GM23338 (cell line): ENCODE measurements around the gene CD109. TPM values are rescaled to one million over a fixed set of nuclear protein-coding genes. Genes with fewer than 3 reads are reported as not detected.
A peak's percentile ranks its signal among the peaks of the same experiment; 100 is the strongest.

ENCODE experiments used
- ATAC-seq: fragments of 200-7000 bp; cut with Tn5 transposase; 3 replicates; pipeline ENCODE4 v1.9.1; 2020
- DNase-seq: peaks from one replicate; pipeline ENCODE4 v3.0.0-alpha.2; 2015; ENCODE audit warnings: low spot score
- H2AFZ ChIP-seq: fragments of 200-600 bp; sonication (generic); 2 replicates; pipeline ENCODE4 v1.8.0; 2016; ENCODE audit warnings: antibody characterized with exemption, mild to moderate bottlenecking, moderate library complexity
- H3F3A ChIP-seq: fragments of 200-600 bp; sonication (generic); replicated peaks from 2 replicates; pipeline ENCODE4 v1.8.0; 2017; ENCODE audit warnings: antibody characterized with exemption, mixed run types, low read depth
- H3K27ac ChIP-seq: fragments of 200-600 bp; sonication (generic); 2 replicates; pipeline ENCODE4 v1.6.1; 2016; ENCODE audit warnings: low read depth
- H3K27me3 ChIP-seq: fragments of 200-600 bp; sonication (generic); 2 replicates; pipeline ENCODE4 v1.8.0; 2016; ENCODE audit warnings: mild to moderate bottlenecking, mixed run types, moderate library complexity; ENCODE audit not compliant: insufficient read depth
- H3K36me3 ChIP-seq: fragments of 200-600 bp; sonication (generic); 2 replicates; pipeline ENCODE4 v1.8.0; 2016; ENCODE audit warnings: mild to moderate bottlenecking; ENCODE audit not compliant: insufficient read depth
- H3K4me1 ChIP-seq: fragments of 200-600 bp; sonication (generic); 2 replicates; pipeline ENCODE4 v1.8.0; 2016; ENCODE audit warnings: mild to moderate bottlenecking, moderate library complexity; ENCODE audit not compliant: insufficient read depth
- H3K4me2 ChIP-seq: fragments of 200-600 bp; sonication (generic); 2 replicates; pipeline ENCODE4 v1.7.1; 2017; ENCODE audit warnings: mixed run types
- H3K4me3 ChIP-seq: fragments of 200-600 bp; sonication (generic); 2 replicates; pipeline ENCODE4 v1.6.1; 2016; ENCODE audit warnings: mixed run types
- H3K79me2 ChIP-seq: fragments of 200-600 bp; sonication (generic); replicated peaks from 2 replicates; pipeline ENCODE4 v1.8.0; 2017; ENCODE audit warnings: mild to moderate bottlenecking; ENCODE audit not compliant: insufficient read depth
- H3K9me2 ChIP-seq: fragments of 200-600 bp; sonication (generic); 2 replicates; pipeline ENCODE4 v1.8.0; 2017; ENCODE audit not compliant: insufficient read depth
- H4K20me1 ChIP-seq: fragments of 200-600 bp; sonication (generic); replicated peaks from 2 replicates; pipeline ENCODE4 v1.8.0; 2017; ENCODE audit warnings: mild to moderate bottlenecking; ENCODE audit not compliant: insufficient read depth
- H3K27ac Mint-ChIP-seq: 2 replicates; pipeline ENCODE4 v1.8.0; 2020; ENCODE audit warnings: inconsistent platforms, mild to moderate bottlenecking, moderate library complexity, mixed read lengths
- H3K27me3 Mint-ChIP-seq: 3 replicates; pipeline ENCODE4 v1.8.0; 2022; ENCODE audit warnings: low read depth, mild to moderate bottlenecking, moderate library complexity, mixed read lengths, inconsistent platforms; ENCODE audit not compliant: insufficient read depth, poor library complexity
- H3K36me3 Mint-ChIP-seq: 3 replicates; pipeline ENCODE4 v1.8.0; 2021; ENCODE audit warnings: low read depth, mild to moderate bottlenecking, inconsistent platforms, moderate library complexity, mixed read lengths
- H3K4me1 Mint-ChIP-seq: 3 replicates; pipeline ENCODE4 v1.8.0; 2020; ENCODE audit warnings: mild to moderate bottlenecking, inconsistent platforms, mixed read lengths
- H3K4me3 Mint-ChIP-seq: 3 replicates; pipeline ENCODE4 v1.8.0; 2021; ENCODE audit warnings: moderate library complexity, mild to moderate bottlenecking, inconsistent platforms, mixed read lengths
- H3K9me3 Mint-ChIP-seq: 3 replicates; pipeline ENCODE4 v1.8.0; 2020; ENCODE audit warnings: moderate library complexity, mild to moderate bottlenecking, inconsistent platforms, mixed read lengths
- CREB1 ChIP-seq: fragments of 250-450 bp; sonication (Bioruptor Pico); IDR thresholded peaks from 2 replicates; pipeline ENCODE4 v1.5.0; 2020; ENCODE audit warnings: low read depth, mild to moderate bottlenecking, moderate library complexity
- CTCF ChIP-seq, 2 experiments: fragments of 200-600 bp in 1 of 2; sonication (generic) in 1 of 2; conservative IDR thresholded peaks; 2 replicates each; pipeline versions ENCODE4 v1.5.1 to v1.6.1; 2016 to 2017; ENCODE audit warnings: antibody characterized with exemption in 2 of 2, low read depth in 2 of 2, mild to moderate bottlenecking in 2 of 2, moderate library complexity in 1 of 2
- EZH2 ChIP-seq: fragments of 200-600 bp; sonication (generic); IDR thresholded peaks from one replicate; pipeline ENCODE4 v1.8.0; 2017; ENCODE audit warnings: antibody characterized with exemption, mild to moderate bottlenecking, low read depth; ENCODE audit not compliant: unreplicated experiment
- JUNB ChIP-seq: IDR thresholded peaks from one replicate; pipeline ENCODE4 v1.6.1; 2016; ENCODE audit warnings: antibody characterized with exemption; ENCODE audit not compliant: unreplicated experiment
- NANOG ChIP-seq: IDR thresholded peaks from 2 replicates; pipeline ENCODE4 v1.6.1; 2016; ENCODE audit warnings: antibody characterized with exemption, borderline replicate concordance
- POLR2AphosphoS5 ChIP-seq: IDR thresholded peaks from 2 replicates; pipeline ENCODE4 v1.6.1; 2016; ENCODE audit warnings: antibody characterized with exemption, low read depth
- STAT1 ChIP-seq: IDR thresholded peaks from one replicate; pipeline ENCODE4 v1.6.1; 2016; ENCODE audit warnings: antibody characterized with exemption; ENCODE audit not compliant: unreplicated experiment
- ZNF114 ChIP-seq: fragments of 250-450 bp; sonication (Bioruptor Pico); IDR thresholded peaks from 2 replicates; pipeline ENCODE4 v1.5.0; 2020; ENCODE audit warnings: mild to moderate bottlenecking, moderate library complexity
- ZNF331 ChIP-seq: fragments of 250-450 bp; sonication (Bioruptor Pico); IDR thresholded peaks from 2 replicates; pipeline ENCODE4 v1.5.0; 2020; ENCODE audit warnings: low read depth, mild to moderate bottlenecking, moderate library complexity
- ZNF462 ChIP-seq: fragments of 250-450 bp; sonication (Bioruptor Pico); IDR thresholded peaks from 2 replicates; pipeline ENCODE4 v1.5.0; 2020; ENCODE audit warnings: mild to moderate bottlenecking, moderate library complexity
- polyA plus RNA-seq: library from polyadenylated mRNA; unstranded; fragments of >200 nt; fragmentation: Nextera tagmentation; extraction: Ambion mirVana; gene quantifications from 2 replicates; pipeline ENCODE4 v1.2.1, GENCODE V29; 2016
- total RNA-seq: library from RNA; depleted of rRNA; stranded (reverse); fragments of >200 nt; shearing (Covaris generic); gene quantifications from 2 replicates; pipeline ENCODE4 v1.2.3, GENCODE V29; 2014
- TF ChIP-seq, protein P1 (sequence below): IDR thresholded peaks from 2 replicates; pipeline ENCODE4 v1.6.1; 2016; ENCODE audit warnings: antibody characterized with exemption

Gene CD109
- total and polyA plus RNA-seq, 2 experiments from 2014 or later, result 1.1 to 5.3 TPM

DNA sequence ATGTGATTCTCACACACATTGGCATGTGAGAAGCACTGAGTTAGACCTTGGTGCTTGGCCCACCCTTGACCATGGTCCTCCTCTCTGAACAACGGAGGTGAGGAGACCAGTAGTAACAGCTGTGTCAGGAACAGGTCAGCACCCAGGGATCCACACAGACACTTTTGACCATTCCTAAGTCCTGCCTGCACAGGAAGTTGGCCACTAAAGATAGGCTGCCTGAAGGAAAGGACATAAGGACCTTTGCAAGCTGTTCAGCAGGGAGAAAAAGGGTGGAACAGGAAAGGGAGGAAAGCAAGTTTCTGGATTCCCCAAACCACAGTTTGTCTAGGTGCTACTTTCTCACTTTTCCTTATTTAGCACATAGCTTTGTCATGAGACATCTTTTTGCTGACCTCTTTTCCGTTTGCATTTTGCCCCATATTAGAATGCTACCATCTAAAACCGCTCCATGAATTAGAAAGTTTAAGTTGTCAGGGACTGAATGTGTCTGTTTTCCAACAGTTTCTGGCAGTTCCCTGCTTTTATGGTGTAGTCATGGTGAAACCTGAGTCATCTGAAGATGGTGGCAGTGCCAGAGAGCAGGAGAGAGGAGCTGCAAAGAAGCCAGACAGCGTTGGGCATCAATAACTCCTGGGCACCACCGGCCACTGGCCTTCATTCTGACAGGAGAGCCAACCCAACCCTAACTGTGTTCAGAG lies 1.1 kb upstream of the CD109 start:
- no peak overlapping the region; the same call in 1 of the 2 replicates for H3K27ac Mint-ChIP-seq

GRCh38 chr6:73696966-73697655 lies 1.1 kb downstream of the CD109 start:
- H3K4me1 Mint-ChIP-seq, result peaks cover 23% of the 10 kb centered on the region
- Histone ChIP-seq H3K9me2 (no peaks in the 10 kb centered on the region; the same call in 1 of the 2 replicates), H3K4me2 (peak overlapping the region; percentile 81), H3K79me2 (no peaks in the 10 kb centered on the region), H3K4me3 (peak overlapping the region; percentile 69; the same call in 1 of the 2 replicates), H3F3A (no peaks in the 10 kb centered on the region), H3K4me1 (peaks cover 16% of the 10 kb centered on the region), H3K36me3 (no peaks in the 10 kb centered on the region), H3K27me3 (peaks cover 13% of the 10 kb centered on the region), H4K20me1 (no peaks in the 10 kb centered on the region), H2AFZ (peak overlapping the region; percentile 87), H3K27ac (no peak overlapping the region)
- H3K9me3 Mint-ChIP-seq, result peaks cover 7% of the 10 kb centered on the region; the same call in 2 of the 3 replicates
- H3K27ac Mint-ChIP-seq, result no peak overlapping the region
- H3K36me3 Mint-ChIP-seq, result peaks cover 7% of the 10 kb centered on the region; the same call in 1 of the 3 replicates
- TF ChIP-seq ZNF331 (no peak), ZNF462 (CRISPR knock-in tag) (no peak), NANOG (no peak), ZNF114 (no peak), STAT1 (no peak), POLR2AphosphoS5 (no peak), EZH2 (no peak), JUNB (no peak), CTCF (conservative IDR thresholded peaks at IDR 0.05; ENCODE audit: low read depth in 2 of 2) (no peak), CREB1 (CRISPR knock-in tag) (no peak)
- TF ChIP-seq, protein P1, sequence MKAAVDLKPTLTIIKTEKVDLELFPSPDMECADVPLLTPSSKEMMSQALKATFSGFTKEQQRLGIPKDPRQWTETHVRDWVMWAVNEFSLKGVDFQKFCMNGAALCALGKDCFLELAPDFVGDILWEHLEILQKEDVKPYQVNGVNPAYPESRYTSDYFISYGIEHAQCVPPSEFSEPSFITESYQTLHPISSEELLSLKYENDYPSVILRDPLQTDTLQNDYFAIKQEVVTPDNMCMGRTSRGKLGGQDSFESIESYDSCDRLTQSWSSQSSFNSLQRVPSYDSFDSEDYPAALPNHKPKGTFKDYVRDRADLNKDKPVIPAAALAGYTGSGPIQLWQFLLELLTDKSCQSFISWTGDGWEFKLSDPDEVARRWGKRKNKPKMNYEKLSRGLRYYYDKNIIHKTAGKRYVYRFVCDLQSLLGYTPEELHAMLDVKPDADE, result no peak
- DNase-seq (peak; percentile 37), ATAC-seq (peak; percentile 38)
- peak overlapping the region; percentile 74 for H3K4me3 Mint-ChIP-seq
- peaks cover 11% of the 10 kb centered on the region for H3K27me3 Mint-ChIP-seq

More for the DNA sequence above, 1.1 kb upstream of the CD109 start:
- H3K36me3 ChIP-seq, result no peaks in the 10 kb centered on the region
- H3K36me3 Mint-ChIP-seq, result peaks cover 7% of the 10 kb centered on the region; the same call in 2 of the 3 replicates
- DNase-seq (no peak), ATAC-seq (no peak)
- H3K9me3 Mint-ChIP-seq, result peaks cover 7% of the 10 kb centered on the region; the same call in 2 of the 3 replicates
- H3K9me2 ChIP-seq, result no peaks in the 10 kb centered on the region; the same call in 1 of the 2 replicates
- no peaks in the 10 kb centered on the region for H4K20me1 ChIP-seq
- H2AFZ ChIP-seq, result peak overlapping the region; percentile 87
- TF ChIP-seq NANOG, result no peak
- peaks cover 13% of the 10 kb centered on the region for H3K27me3 Mint-ChIP-seq
- H3K4me3 ChIP-seq, result peak overlapping the region; percentile 69
- peak overlapping the region; percentile 15; the same call in 1 of the 2 replicates for H3K27ac ChIP-seq
- no peaks in the 10 kb centered on the region for H3K79me2 ChIP-seq
- peaks cover 16% of the 10 kb centered on the region for H3K4me1 ChIP-seq
- H3K4me3 Mint-ChIP-seq, result peak overlapping the region; percentile 74
- peaks cover 13% of the 10 kb centered on the region for H3K27me3 ChIP-seq
- H3F3A ChIP-seq, result no peaks in the 10 kb centered on the region
- H3K4me1 Mint-ChIP-seq, result peaks cover 23% of the 10 kb centered on the region
- peak overlapping the region; percentile 81 for H3K4me2 ChIP-seq
